GM18520 (cell line): ENCODE measurements around the gene HNRNPLL.

Experiments used
- ATAC-seq: cut with Tn5 transposase; IDR thresholded peaks from one replicate; pipeline ENCODE4 v1.9.1; 2021; ENCODE audit not compliant: unreplicated experiment

HNRNPLL gene

GRCh38 chr2:38598200-38598990, 4.3 kb downstream of the HNRNPLL start:
- no peak for ATAC-seq

DNA sequence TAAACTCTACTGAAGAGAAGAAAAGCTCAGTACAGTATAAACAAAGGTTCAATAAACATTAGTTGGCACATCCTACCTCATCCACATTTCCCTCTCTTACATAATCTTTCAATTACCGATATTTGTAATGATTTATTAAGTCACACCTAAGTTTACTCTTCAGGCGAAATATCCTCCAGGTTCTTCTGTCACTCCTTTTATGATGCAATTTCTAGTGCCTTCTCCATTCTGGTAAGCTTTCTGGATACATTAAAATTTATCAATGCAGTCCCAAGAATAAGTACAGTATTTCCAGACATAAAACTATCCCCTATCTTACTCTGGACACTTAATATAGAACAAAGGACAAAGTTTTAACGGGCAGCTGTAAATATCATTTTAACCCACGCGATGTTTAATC, 5.6 kb downstream of the HNRNPLL start:
- ATAC-seq: no peak

DNA sequence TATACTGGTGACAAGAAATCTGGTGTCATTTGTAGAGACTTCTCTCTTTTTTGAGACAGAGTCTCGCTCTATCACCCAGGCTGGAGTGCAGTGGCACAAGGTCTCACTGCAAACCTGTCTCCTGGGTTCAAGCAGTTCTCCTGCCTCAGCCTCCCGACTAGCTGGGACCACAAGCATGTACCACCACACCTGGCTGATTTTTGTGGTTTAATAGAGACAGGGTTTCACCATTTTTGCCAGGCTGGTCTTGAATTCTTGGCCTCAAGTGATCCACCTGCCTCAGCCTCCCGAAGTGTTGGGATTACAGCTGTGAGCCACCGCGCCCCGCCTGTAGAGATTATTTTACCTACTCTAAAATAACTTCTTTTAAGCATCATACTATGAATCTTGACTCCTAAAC, 6.5 kb downstream of the HNRNPLL start:
- no peak for ATAC-seq

GRCh38 chr2:38592951-38593350, 9.8 kb downstream of the HNRNPLL start:
- ATAC-seq: no peak

- no peak for ATAC-seq
Observed at GRCh38 chr2:38591152-38591551, 11.6 kb downstream of the HNRNPLL start.

- no peak for ATAC-seq
Observed at GRCh38 chr2:38590053-38590452, 12.7 kb downstream of the HNRNPLL start.

- ATAC-seq: no peak
Observed at GRCh38 chr2:38586931-38587330, 15.8 kb downstream of the HNRNPLL start.

DNA sequence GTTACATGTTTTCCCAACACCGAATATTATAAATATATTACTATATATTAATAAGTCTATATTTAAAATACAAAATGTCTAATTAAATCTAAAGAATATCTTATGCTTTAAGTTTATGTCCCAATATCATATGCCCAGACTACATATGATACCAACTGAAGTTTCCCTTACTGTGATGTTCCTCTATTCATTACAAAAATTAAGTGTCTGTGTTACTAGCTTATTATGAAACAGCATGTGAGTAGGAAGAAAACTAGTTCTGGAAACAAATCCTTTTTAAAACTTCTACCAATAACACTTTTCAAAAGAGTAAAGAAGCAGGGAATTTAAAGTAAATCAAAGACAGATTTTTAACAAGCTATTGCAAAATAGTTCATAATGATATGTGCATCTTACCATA, 17.8 kb downstream of the HNRNPLL start:
- no peak for ATAC-seq

- no peak for ATAC-seq
Observed at GRCh38 chr2:38583994-38584393, 18.7 kb downstream of the HNRNPLL start.

- ATAC-seq: no peak
Observed at GRCh38 chr2:38583524-38583923, 19.2 kb downstream of the HNRNPLL start.

DNA sequence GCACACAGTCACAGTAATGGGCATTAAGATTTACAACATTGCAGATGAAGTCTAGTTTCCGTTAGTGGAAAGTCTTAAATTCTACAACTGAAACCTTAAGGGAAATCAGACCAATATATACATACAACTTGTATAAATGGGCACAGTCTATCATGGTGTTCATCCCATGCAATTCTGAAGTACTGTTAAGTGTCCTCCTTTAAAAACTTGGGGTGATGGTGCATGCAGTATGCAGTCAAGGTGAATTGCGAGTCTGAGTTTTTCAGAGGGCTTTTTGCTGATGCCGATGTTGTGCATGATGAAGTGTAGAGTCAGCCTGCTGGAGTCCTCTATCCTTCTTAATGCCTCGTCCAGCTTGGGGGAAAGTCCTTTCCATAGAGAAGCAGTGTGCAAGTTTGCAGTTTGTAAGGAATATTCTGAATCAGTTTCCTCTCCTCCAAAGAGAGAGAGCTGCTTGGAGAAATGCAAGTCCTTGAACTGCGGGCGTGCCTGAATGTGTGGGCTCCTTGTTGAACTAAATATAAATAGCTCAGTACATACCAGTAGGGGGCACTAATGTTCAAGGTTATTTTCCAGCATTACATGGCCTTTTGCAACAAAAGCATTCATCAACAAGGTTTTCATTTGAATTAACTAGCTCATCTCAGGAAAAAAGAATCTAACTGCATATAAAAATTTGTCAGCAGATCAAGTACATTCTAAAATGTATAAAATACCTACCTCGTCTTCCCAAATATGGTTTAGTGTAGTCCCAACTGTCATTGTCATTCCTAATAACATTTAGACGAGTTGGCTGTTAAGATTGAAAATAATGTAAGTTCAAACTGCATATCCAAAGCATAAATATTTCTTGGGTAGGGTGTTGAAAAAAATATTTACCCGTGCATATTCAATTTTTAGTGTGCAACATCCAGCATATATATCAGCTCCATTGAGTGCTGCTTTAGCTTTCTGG, 21.3 kb downstream of the HNRNPLL start:
- no peak for ATAC-seq

- ATAC-seq: no peak
Observed at GRCh38 chr2:38580115-38580636, 22.6 kb downstream of the HNRNPLL start.

- no peak for ATAC-seq
Observed at GRCh38 chr2:38578832-38579231, 23.9 kb downstream of the HNRNPLL start.

DNA sequence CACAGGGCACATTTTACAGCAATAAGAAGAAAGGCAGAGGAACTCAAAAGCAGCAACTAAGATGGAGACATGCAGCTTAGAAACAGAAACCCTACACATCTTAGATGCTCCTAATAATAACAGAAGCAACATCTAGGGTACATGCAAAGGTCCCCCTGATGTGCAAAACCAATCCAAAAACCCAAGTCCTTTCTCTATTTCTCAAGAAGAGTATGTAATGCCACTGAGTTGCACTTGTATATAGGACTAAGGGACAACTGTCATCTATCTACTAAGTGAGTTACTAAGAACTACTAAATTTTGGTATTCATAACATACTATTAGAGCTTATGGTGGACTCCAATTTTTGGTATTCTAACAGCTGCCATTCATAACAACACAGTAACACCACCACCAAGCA, 28.4 kb downstream of the HNRNPLL start:
- ATAC-seq: no peak

DNA sequence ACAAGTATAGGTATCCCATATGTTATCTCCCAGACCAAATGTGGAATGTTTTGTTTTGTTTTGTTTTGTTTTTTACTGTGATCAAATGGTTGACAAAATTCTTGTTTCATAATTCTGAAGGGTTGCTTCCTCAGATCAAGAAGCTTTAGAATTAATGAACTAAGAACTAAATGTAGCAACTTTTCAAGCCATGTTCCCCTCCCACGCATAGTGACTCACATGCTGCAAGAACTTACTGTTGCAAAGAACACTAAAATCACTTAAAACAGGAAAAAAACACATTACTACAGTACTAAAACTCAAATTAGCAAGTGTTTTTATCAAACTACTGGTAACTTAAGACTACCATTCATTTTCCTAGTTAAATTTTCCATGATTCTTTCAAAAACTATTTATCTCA, 30.6 kb downstream of the HNRNPLL start:
- no peak for ATAC-seq

- no peak for ATAC-seq
Observed at GRCh38 chr2:38571193-38571592, 31.5 kb downstream of the HNRNPLL start.

- ATAC-seq: no peak
Observed at GRCh38 chr2:38568724-38569436, 33.8 kb downstream of the HNRNPLL start.

- ATAC-seq: no peak
Observed at GRCh38 chr2:38565333-38565732, 37.4 kb downstream of the HNRNPLL start.

GRCh38 chr2:38561691-38562090, 41.0 kb downstream of the HNRNPLL start:
- ATAC-seq: no peak

- ATAC-seq: no peak
Observed at GRCh38 chr2:38560092-38560491, 42.6 kb downstream of the HNRNPLL start.

DNA sequence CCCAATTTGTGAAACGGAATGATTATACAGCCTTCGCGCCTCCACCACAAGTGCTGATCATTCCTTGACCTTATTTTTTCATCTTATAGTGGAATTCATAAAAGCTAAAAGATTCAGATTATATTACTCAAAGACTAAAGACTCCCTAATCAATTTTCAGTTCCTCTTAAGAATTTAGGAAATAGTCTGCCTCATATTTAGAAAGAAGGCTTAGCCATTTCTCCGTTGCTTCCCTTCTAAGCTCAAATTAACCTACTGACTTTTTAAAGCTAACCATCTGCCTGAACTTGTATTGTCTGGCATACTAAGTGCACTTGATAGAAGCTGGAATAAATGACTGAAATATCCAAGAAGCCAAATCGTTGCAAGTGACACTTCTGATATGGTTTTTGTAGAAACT, 44.7 kb downstream of the HNRNPLL start:
- no peak for ATAC-seq
